Panc1 (cell line): Measurements from ENCODE around the gene UQCR11. TPM values are rescaled to one million over a fixed set of nuclear protein-coding genes. Genes with fewer than 3 reads are reported as not detected.

Experiments used
- ATAC-seq: fragments of 200-7000 bp; cut with Tn5 transposase; 2 replicates; pipeline ENCODE4 v1.9.1; 2020; ENCODE audit warnings: mild to moderate bottlenecking, moderate library complexity
- BruUV-seq: library from RNA; stranded (reverse); fragments of 400-500 nt; replicated peaks from 2 replicates; lab custom pipeline; 2021; lab: Mats Ljungman, UMichigan
- CTCF ChIA-PET: fragments of 300-600 bp; sonication (Branson Sonifier 250); formaldehyde crosslinking; loops from one replicate; lab custom pipeline; 2022; ENCODE audit warnings: antibody characterized with exemption; lab: Charles Lee
- POLR2A ChIA-PET: fragments of 300-600 bp; sonication (Branson Sonifier 250); formaldehyde crosslinking; loops from one replicate; lab custom pipeline; 2022; ENCODE audit warnings: antibody characterized with exemption; lab: Charles Lee
- DNase-seq: peaks from one replicate; pipeline ENCODE4 v3.0.0-alpha.2; 2010; ENCODE audit warnings: low read depth, low spot score
- H3K27ac ChIP-seq: 2 replicates; pipeline ENCODE4 v1.5.1; 2011; ENCODE audit warnings: mild to moderate bottlenecking, low read length, inconsistent platforms
- H3K27me3 ChIP-seq: fragments of 200-500 bp; sonication (Bioruptor generic); 2 replicates; pipeline ENCODE4 v1.6.0; 2014; ENCODE audit warnings: low read length, inconsistent platforms; ENCODE audit not compliant: control insufficient read depth, insufficient read depth
- H3K36me3 ChIP-seq: fragments of 200-500 bp; sonication (Bioruptor generic); 2 replicates; pipeline ENCODE4 v1.5.1; 2014; ENCODE audit warnings: inconsistent platforms, mild to moderate bottlenecking, low read length, moderate library complexity; ENCODE audit not compliant: control insufficient read depth, insufficient read depth
- H3K4me1 ChIP-seq: 2 replicates; pipeline ENCODE4 v1.5.1; 2011; ENCODE audit warnings: inconsistent platforms, mild to moderate bottlenecking, low read length, moderate library complexity; ENCODE audit not compliant: control insufficient read depth, insufficient read depth
- H3K4me3 ChIP-seq, 2 experiments: 2 replicates each; pipeline ENCODE4 v1.5.1; 2011 to 2012; ENCODE audit warnings: low read depth in 2 of 2, low read length in 2 of 2, mild to moderate bottlenecking in 2 of 2, inconsistent platforms in 1 of 2, moderate library complexity in 1 of 2
- H3K9me3 ChIP-seq: fragments of 200-500 bp; sonication (Bioruptor generic); 2 replicates; pipeline ENCODE4 v1.5.1; 2014; ENCODE audit warnings: low read depth, mild to moderate bottlenecking, inconsistent platforms, low read length, moderate library complexity; ENCODE audit not compliant: control insufficient read depth, insufficient read depth
- POLR2AphosphoS5 ChIP-seq: IDR thresholded peaks from 2 replicates; pipeline ENCODE4 v1.6.1; 2012; ENCODE audit warnings: mild to moderate bottlenecking, low read depth, low read length, moderate library complexity
- SIN3A ChIP-seq: IDR thresholded peaks from 2 replicates; pipeline ENCODE4 v1.6.1; 2012; ENCODE audit warnings: low read depth, mild to moderate bottlenecking, low read length, moderate library complexity, borderline replicate concordance; ENCODE audit not compliant: insufficient read depth
- TCF7L2 ChIP-seq: IDR thresholded peaks from 2 replicates; pipeline ENCODE4 v1.6.1; 2011; ENCODE audit warnings: mild to moderate bottlenecking, low read depth, low read length, inconsistent platforms
- in situ Hi-C: cut with HindIII; loops from 2 replicates; pipeline ENCODE4 v1.10.0; 2016; ENCODE audit warnings: low sequenced_read_pairs, low pct_unique_long_range_greater_than_20kb
- intact Hi-C: fragments of 100-400 bp; cut with micrococcal nuclease; formaldehyde crosslinking; loops from one replicate; pipeline ENCODE4 v1.10.0; 2022; ENCODE audit not compliant: unreplicated experiment
- total RNA-seq: library from RNA; stranded (reverse); gene quantifications from one replicate; pipeline ENCODE4 v1.2.1, GENCODE V29; 2021; ENCODE audit not compliant: unreplicated experiment
- TF ChIP-seq, protein P1 (sequence below): fragments of 450-650 bp; IDR thresholded peaks from 2 replicates; pipeline ENCODE4 v1.5.1; 2017; ENCODE audit warnings: mild to moderate bottlenecking
- TF ChIP-seq, protein P2 (sequence below), 2 experiments: IDR thresholded peaks; 2 replicates each; pipeline ENCODE4 v1.6.1; 2011 to 2012; ENCODE audit warnings: low read depth in 2 of 2, control low read depth in 1 of 2, low read length in 1 of 2, mild to moderate bottlenecking in 1 of 2, moderate library complexity in 1 of 2; ENCODE audit not compliant: insufficient read depth in 1 of 2

UQCR11 gene
- total RNA-seq, 1 experiment from 2014 or later = 300 TPM

DNA sequence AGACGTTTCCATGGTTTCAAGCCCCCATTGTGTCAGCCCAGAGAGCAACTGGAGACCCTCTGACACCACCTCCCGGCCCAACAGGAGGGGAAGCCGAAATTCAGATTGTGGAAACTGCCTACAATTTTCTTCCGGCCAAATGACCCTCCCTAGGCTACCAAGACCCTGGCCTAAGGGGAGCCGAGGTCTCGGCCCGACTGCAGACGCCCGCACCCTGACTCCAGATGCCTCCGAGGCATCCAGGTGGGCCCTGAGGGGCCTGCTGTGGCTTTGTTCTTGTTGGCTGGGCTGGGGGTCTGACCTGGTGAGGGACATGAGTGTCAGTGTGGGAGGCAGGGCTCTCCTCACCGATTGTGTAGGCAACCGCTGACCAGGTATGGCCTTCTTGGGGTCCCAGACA lies 46.7 kb downstream of the UQCR11 start:
- no peaks in the 10 kb centered on the region for H3K27me3 ChIP-seq
- TF ChIP-seq SIN3A (no peak), TCF7L2 (no peak), POLR2AphosphoS5 (no peak)
- TF ChIP-seq, protein P1, sequence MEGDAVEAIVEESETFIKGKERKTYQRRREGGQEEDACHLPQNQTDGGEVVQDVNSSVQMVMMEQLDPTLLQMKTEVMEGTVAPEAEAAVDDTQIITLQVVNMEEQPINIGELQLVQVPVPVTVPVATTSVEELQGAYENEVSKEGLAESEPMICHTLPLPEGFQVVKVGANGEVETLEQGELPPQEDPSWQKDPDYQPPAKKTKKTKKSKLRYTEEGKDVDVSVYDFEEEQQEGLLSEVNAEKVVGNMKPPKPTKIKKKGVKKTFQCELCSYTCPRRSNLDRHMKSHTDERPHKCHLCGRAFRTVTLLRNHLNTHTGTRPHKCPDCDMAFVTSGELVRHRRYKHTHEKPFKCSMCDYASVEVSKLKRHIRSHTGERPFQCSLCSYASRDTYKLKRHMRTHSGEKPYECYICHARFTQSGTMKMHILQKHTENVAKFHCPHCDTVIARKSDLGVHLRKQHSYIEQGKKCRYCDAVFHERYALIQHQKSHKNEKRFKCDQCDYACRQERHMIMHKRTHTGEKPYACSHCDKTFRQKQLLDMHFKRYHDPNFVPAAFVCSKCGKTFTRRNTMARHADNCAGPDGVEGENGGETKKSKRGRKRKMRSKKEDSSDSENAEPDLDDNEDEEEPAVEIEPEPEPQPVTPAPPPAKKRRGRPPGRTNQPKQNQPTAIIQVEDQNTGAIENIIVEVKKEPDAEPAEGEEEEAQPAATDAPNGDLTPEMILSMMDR = no peak
- TF ChIP-seq, protein P2, sequence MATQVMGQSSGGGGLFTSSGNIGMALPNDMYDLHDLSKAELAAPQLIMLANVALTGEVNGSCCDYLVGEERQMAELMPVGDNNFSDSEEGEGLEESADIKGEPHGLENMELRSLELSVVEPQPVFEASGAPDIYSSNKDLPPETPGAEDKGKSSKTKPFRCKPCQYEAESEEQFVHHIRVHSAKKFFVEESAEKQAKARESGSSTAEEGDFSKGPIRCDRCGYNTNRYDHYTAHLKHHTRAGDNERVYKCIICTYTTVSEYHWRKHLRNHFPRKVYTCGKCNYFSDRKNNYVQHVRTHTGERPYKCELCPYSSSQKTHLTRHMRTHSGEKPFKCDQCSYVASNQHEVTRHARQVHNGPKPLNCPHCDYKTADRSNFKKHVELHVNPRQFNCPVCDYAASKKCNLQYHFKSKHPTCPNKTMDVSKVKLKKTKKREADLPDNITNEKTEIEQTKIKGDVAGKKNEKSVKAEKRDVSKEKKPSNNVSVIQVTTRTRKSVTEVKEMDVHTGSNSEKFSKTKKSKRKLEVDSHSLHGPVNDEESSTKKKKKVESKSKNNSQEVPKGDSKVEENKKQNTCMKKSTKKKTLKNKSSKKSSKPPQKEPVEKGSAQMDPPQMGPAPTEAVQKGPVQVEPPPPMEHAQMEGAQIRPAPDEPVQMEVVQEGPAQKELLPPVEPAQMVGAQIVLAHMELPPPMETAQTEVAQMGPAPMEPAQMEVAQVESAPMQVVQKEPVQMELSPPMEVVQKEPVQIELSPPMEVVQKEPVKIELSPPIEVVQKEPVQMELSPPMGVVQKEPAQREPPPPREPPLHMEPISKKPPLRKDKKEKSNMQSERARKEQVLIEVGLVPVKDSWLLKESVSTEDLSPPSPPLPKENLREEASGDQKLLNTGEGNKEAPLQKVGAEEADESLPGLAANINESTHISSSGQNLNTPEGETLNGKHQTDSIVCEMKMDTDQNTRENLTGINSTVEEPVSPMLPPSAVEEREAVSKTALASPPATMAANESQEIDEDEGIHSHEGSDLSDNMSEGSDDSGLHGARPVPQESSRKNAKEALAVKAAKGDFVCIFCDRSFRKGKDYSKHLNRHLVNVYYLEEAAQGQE (IDR thresholded peaks at IDR 0.05; ENCODE audit: insufficient read depth in 1 of 2, low read depth in 2 of 2, low read length in 1 of 2) = no peak
- intact Hi-C loops = no loop called here
- no peak for ATAC-seq
- H3K9me3 ChIP-seq = no peaks in the 10 kb centered on the region
- no peaks in the 10 kb centered on the region for H3K36me3 ChIP-seq
- H3K4me1 ChIP-seq = no peaks in the 10 kb centered on the region
- H3K27ac ChIP-seq = no peak overlapping the region
- ChIA-PET POLR2A (no interaction called here), CTCF (no interaction called here)
- no peak overlapping the region for H3K4me3 ChIP-seq
- in situ Hi-C loops = no loop called here
- DNase-seq = no peak
- TSS peak; percentile 74 for BruUV-seq

DNA sequence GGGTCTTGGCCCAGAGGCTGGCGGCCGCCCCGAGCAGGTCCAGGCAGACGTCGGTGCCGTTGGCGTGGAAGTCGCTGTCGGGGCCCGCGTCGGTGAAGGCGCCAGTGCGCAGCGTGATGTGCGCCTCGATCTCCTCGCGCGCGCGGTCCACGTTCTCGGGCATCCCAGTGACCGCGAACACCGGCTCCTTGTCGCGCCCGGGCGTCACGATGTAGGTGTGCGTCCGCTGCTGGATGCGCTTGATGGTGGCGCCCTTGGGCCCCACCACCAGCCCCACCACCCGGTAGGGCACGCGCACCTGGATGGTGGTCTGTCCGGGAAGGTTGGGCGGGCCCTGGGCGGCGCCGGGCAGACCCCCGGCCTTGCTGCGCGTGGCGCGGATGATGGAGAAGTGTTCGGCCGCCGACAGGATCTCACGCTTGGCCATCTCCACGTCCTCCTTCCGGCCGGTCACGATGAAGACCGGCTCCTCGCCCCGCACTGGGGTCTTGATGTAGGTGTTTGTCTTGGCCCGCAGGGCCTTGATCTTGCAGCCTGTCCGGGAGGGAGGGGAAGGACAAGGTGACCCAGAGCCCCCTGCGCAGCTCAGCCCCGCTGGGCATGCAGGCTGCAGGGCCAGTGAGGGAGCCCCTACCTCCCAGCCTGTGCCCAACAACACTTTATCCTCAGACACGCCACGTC lies 48.7 kb downstream of the UQCR11 start:
- Histone ChIP-seq H3K36me3 (no peaks in the 10 kb centered on the region), H3K9me3 (no peaks in the 10 kb centered on the region), H3K4me1 (no peaks in the 10 kb centered on the region), H3K4me3 (no peak overlapping the region), H3K27me3 (no peaks in the 10 kb centered on the region), H3K27ac (no peak overlapping the region)
- POLR2A ChIA-PET = no interaction called here
- CTCF ChIA-PET = no interaction called here
- no peak for ATAC-seq
- in situ Hi-C loops = no loop called here
- no TSS peak for BruUV-seq
- DNase-seq = no peak
- TF ChIP-seq, protein P2 (IDR thresholded peaks at IDR 0.05; ENCODE audit: insufficient read depth in 1 of 2, low read depth in 2 of 2, low read length in 1 of 2) = no peak
- intact Hi-C loops = no loop called here
